ENCODE measurements around the gene RPS21.
"Not testable (repeated sequence)": the region's sequence is repeated elsewhere in the genome, so short reads cannot be mapped to it uniquely, and the experiment has no call there.

RPS21 gene

GRCh38 chr20:62422636-62423325, 35.9 kb downstream of the RPS21 start:
- no peak for DNase-seq (ENCODE audit: insufficient read length, low spot score)
- no peak for FAIRE-seq

- no peak for FAIRE-seq
- DNase-seq (ENCODE audit: insufficient read length, low spot score) = no peak
These were observed 36.4 kb downstream of the RPS21 start for GRCh38 chr20:62423326-62423706.

DNA sequence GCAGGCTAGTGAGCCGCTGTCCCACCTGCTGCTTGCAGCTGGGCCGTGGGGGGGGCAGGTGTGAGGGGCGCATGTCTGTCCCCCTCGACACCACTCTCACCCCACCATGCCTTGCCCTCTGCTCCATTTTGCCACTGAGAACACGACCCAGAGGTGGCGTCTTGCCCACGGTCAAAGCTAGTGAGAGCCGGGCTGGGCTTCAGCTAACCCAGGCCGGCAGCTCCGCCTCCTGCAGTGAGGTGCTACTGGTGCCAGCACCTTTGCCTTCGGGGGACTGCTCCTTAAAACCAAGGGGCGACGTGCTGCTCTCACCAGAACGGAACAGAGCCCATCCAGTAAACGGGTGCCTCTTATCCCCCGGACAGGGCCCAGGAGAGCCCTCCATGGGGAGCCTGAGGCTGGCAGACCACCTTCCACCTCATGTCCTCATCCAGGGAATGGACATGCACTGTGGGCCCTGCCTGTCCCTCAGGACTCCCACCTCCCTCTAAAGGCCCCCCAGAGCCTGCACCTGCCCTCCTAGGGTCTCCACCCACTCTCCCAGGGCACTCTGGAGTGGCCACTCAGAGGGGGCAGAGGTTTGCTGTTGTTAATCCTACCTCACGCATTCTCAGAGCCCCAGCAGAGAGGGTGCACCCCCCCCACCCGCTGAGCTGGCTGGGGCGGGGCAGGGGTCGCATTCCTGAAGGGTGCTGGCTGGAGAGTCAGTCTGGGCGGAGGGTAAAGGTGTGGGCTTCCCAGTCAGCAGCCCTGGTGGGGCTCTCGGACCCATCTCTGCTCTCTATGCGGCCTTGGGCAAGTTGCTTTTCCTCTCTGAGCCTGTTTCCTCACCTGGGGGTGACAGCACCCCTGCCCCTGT, 37.6 kb downstream of the RPS21 start:
- DNase-seq (ENCODE audit: insufficient read length, low spot score) = no peak
- FAIRE-seq = no peak

DNA sequence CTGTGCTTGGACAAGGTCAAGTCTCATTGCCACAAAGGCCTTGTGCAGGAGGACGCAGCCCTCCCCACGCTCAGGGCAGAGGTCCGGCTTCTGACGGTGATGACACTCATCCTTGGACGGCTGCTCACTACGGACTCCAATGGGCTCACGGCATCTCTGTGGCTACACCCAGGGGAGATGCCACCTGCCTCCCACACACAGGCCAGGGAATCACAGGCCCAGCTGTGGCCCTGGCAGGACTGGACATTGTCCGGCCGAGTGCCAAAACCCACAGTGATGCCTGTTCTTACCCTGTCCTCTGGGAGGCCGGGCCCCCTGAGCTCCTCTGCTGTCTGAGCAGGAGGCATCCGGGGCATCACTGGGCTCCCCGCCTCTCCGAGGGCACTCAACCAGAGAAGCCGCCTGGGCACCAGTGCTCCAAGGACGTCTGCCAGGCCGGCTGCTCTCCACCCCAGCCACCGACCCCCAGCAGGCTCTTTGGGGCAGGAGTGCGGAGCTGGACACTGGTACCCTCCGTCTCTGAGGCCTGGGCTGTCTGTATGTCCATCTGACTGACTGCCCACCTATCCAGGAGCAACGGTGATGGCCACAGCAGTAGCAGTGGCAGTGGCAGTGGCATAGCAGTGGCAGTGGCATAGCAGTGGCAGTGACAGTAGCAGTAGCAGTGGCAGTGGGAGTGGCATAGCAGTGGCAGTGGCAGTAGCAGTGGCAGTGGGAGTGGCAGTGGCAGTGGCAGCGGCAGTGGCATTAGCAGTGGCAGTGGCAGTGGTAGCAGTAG, 38.6 kb downstream of the RPS21 start:
- no peak for DNase-seq (ENCODE audit: insufficient read length, low spot score)
- no peak for FAIRE-seq

- not testable (repeated sequence) for FAIRE-seq; DNase-seq (ENCODE audit: insufficient read length, low spot score)
These were observed 39.1 kb downstream of the RPS21 start for GRCh38 chr20:62426059-62426348.

DNA sequence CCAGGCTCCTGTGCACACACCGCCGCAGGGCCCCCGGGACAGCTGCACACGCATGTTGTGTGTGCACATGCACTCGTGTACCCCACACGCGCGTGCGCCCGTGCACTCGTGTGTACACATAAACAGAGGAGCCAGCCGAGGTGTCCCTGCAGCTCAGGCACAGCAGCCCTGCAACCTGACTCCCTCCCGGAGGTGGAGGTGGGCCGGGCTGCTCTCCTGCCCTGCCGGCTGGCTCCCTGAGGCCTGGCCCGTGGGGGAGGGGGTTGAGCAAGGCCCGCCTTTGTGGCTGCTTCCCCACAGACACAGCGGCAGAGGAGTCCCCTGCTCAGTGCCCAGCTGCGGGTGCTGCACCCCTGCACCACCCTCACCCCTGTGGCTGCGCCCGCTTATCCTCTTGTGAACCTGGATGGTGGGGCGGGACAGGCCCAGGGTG, 39.8 kb downstream of the RPS21 start:
- FAIRE-seq (no peak), DNase-seq (ENCODE audit: insufficient read length, low spot score) (no peak)

DNA sequence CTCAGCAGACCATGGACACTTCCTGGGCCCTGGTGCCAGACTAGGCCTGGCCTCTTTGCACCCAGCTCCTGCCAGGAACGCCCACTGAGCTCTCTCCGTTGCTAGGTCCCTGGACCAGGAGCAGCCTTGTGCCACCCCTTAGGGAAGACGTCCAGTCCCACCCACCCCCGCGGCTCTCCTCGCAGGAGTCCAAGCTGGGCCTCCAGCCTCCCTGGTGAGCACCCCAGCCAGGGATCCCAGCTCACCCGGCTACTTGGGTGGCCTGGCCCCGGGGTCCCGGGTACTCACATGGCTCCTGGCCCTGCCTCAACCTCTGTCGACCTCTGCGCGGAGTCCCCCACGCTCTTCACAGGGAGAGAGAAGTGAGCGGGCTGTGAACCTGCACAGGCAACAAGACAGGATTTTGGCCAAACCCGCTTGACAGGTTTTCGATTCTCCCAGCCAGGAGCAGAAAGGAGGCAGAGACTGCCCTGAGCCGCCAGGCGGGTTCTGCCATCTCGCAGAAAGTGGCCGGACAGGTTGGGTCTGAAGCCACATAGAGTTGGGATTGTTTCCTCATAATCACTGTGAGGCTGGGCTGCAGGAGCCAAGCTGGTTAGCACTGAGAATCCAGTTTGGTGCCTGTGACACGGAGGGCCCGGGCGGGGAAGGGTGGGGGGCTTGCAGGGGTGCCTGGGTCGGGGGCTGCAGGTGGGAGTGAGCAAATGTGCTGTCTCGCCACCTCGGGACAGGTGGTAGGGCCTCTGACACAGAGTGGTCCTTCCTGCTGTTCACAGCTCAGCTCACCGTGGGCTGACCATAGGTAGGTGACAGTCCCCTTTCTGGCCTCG, 40.5 kb downstream of the RPS21 start, which contains the start of gene RBBP8NL:
Gene RBBP8NL (minus strand): TSS at position 368 of the 830 bp plus-strand sequence. CDS start 7,892 bp downstream, outside the sequence.
- FAIRE-seq (no peak), DNase-seq (ENCODE audit: insufficient read length, low spot score) (no peak)

DNA sequence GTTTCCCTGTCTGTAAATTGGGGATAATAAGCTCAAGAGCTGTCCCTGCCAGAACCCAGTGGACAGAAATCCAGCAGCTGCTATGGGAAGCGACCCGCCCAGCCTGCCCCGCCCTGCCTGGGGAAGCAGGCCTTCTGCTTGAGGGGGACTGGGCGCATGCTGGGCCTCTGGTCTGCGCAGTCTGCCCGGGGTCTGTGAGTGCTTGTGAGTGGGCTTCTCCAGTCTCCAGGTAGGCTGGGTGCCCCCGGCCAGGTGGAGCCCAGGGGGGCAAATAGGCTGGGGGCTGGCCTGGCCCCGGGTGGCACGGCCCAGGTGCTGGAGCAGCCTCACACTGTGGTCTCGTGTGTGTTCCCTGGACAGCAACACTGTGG, 41.1 kb downstream of the RPS21 start:
- FAIRE-seq (no peak), DNase-seq (ENCODE audit: insufficient read length, low spot score) (no peak)

- DNase-seq (ENCODE audit: insufficient read length, low spot score) (no peak), FAIRE-seq (no peak)
These were observed 41.7 kb downstream of the RPS21 start for GRCh38 chr20:62428396-62429295.

- FAIRE-seq = no peak
- no peak for DNase-seq (ENCODE audit: insufficient read length, low spot score)
These were observed 42.8 kb downstream of the RPS21 start for GRCh38 chr20:62429455-62430310.

- DNase-seq (ENCODE audit: insufficient read length, low spot score) (no peak), FAIRE-seq (no peak)
These were observed 43.5 kb downstream of the RPS21 start for GRCh38 chr20:62430311-62430853.

GRCh38 chr20:62430866-62431447, 44.1 kb downstream of the RPS21 start:
- DNase-seq (ENCODE audit: insufficient read length, low spot score) = no peak

GRCh38 chr20:62433658-62434497, 47.0 kb downstream of the RPS21 start:
- no peak for DNase-seq (ENCODE audit: insufficient read length, low spot score)

More at GRCh38 chr20:62430866-62431447, 44.1 kb downstream of the RPS21 start:
- FAIRE-seq = no peak

GRCh38 chr20:62436692-62437091, 49.8 kb downstream of the RPS21 start:
- FAIRE-seq (no peak), DNase-seq (ENCODE audit: insufficient read length, low spot score) (no peak)

More at GRCh38 chr20:62433658-62434497, 47.0 kb downstream of the RPS21 start:
- FAIRE-seq = no peak

DNA sequence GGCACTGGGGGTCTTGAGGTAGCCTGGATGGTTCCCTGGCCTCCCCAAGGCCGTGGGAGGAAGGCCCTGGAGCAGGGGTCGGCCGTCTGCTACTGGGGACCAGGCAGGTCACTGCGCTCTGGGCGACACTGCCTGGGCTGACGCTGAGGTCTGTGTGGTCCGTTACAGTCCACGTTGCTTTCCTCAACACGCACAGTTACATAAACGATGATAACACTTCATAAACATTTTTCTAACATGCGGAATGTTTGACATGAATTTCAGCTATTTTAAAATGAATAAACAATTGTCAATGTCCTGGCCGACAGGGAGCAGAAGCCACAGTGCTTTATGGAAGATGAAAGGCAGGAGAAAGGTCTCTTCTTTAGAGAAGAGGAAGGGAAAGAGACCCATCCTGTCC, 50.6 kb downstream of the RPS21 start:
- FAIRE-seq = no peak
- DNase-seq (ENCODE audit: insufficient read length, low spot score) = no peak

DNA sequence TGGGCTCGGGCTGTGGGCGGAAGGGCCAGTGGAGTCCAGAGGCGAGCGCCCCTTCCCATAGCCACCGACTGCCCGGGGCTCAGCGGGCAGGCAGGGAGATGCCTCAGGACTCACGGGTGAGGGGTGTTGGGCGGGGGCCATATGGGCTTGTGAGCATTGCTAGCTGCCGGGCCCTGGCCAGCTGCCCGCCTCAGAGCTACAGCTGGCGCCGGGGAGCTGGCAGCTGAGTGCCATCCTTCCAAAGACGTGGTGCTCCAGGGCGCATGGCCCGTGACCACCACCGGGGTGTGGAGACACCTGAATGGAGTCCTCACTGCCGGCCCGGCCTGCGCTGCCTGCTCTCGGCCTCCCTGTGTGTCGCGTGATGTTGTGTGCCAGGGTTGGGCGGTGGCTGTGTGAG, 51.0 kb downstream of the RPS21 start:
- no peak for FAIRE-seq
- no peak for DNase-seq (ENCODE audit: insufficient read length, low spot score)

Measured in GM19239 (cell line).